ENCODE measurements around the gene PPP3R1. TPM values are rescaled to one million over a fixed set of nuclear protein-coding genes. Genes with fewer than 3 reads are reported as not detected.

The PPP3R1 gene
- total and polyA plus RNA-seq, 10 of the 15 experiments (the other 5 are each of a cell fraction or from before 2014, with no cell fraction given) = 1.5 to 61.0 (median 15.8) TPM

DNA sequence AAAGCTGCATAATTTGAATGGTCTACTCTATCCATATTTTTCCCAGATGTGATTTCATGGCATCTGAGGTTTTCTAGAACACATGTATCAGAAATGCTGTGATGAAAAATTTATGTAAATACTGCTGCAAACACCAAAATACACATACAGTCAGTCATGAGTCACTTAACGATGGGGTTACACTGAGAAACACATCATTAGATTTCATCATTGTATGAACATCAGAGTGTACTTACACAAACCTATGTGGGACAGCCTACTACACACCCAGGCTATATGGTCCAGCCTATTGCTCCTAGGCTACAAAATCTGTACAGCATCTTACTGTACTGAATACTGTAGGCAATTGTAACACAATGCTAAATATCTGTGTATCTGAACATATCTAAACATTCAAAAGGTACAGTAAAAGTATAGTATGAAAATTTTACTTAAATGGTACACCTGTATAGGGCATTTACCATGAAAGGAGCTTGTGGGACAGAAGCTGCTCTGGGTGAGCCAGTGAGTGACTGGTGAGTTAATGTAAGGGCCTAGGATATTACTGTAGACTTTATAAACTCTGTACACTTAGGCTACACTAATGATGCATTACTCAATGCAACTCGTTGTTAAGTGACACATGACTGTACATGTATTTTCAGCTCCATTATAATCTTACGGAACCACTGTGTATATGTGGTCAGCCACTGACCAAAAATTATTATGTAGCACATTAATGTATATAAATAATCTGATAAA is 61.2 kb downstream of the PPP3R1 start:
- H3K4me2 ChIP-seq (ENCODE audit: control insufficient read depth, insufficient read depth) = no peak overlapping the region
- peaks cover 52% of the 10 kb centered on the region for H3K79me2 ChIP-seq (ENCODE audit: control insufficient read depth, insufficient read depth, low read length)
- H2AFZ ChIP-seq (ENCODE audit: control insufficient read depth, low read depth, low read length) = no peak overlapping the region
- H3K27me3 ChIP-seq (replicated peaks in 1 of 2; ENCODE audit: control insufficient read depth in 2 of 2, insufficient read depth in 2 of 2, low read length in 1 of 2) = no peaks in the 10 kb centered on the region
- CTCF ChIA-PET = interaction anchor here (0.8 to 2.7 kb wide), 8 partner anchors 13 to 94 kb away, joined by 3 to 6 read pairs (median 4); no protein-coding TSS in a partner anchor
- no peak overlapping the region for H3K9ac ChIP-seq (ENCODE audit: control insufficient read depth, insufficient read depth, low read length)
- ATAC-seq (peak; percentile 73), FAIRE-seq (no peak), DNase-seq (ENCODE audit: low read depth, low spot score) (no peak)
- WGBS (ENCODE audit: insufficient coverage, insufficient replicate concordance, low lambda C conversion rate, missing lambda C conversion rate) = 57% methylated on average over 3 of the region's 3 CpGs
- no peaks in the 10 kb centered on the region for H3K4me1 ChIP-seq (ENCODE audit: control insufficient read depth, insufficient read depth, low read length)
- BruUV-seq (replicated peaks) = no TSS peak
- POLR2A ChIA-PET = interaction anchor here (1.0 to 1.1 kb wide), 2 partner anchors 20 to 39 kb away, joined by 3 read pairs; no protein-coding TSS in a partner anchor
- H3K36me3 ChIP-seq (ENCODE audit: control insufficient read depth in 2 of 2, insufficient read depth in 2 of 2, low read length in 1 of 2) = peaks cover 0 to 4% of the 10 kb centered on the region in 2 experiments; a peak in 1 of 4 replicates
- TF ChIP-seq ZNF217 (IDR thresholded peaks at IDR 0.05) (no peak), ZNF274 (IDR thresholded peaks at IDR 0.05; ENCODE audit: insufficient read depth, insufficient read length) (no peak)
- TF ChIP-seq, protein P1, sequence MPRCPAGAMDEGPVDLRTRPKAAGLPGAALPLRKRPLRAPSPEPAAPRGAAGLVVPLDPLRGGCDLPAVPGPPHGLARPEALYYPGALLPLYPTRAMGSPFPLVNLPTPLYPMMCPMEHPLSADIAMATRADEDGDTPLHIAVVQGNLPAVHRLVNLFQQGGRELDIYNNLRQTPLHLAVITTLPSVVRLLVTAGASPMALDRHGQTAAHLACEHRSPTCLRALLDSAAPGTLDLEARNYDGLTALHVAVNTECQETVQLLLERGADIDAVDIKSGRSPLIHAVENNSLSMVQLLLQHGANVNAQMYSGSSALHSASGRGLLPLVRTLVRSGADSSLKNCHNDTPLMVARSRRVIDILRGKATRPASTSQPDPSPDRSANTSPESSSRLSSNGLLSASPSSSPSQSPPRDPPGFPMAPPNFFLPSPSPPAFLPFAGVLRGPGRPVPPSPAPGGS (IDR thresholded peaks at IDR 0.05; ENCODE audit: borderline replicate concordance, insufficient read depth, low read depth, low read length, poor library complexity, severe bottlenecking) = no peak
- intact Hi-C loops (cut with micrococcal nuclease; ENCODE audit: unreplicated experiment) = no loop called here
- no peaks in the 10 kb centered on the region for H3K9me3 ChIP-seq (replicated peaks; ENCODE audit: control insufficient read depth, insufficient read depth, low read length)
- RAD21 ChIA-PET (ENCODE audit: unreplicated experiment) = interaction anchor here (1.4 kb wide), 2 partner anchors 16 to 251 kb away, joined by 3 read pairs; no protein-coding TSS in a partner anchor
- H3K4me3 ChIP-seq = no peak overlapping the region
- H3K27ac ChIP-seq (ENCODE audit: control insufficient read depth, insufficient read depth) = no peak overlapping the region
- SMC1A ChIA-PET (ENCODE audit: uncharacterized antibody, unreplicated experiment) = interaction anchor here (1.3 to 2.1 kb wide), 5 partner anchors 8 to 645 kb away, joined by 3 to 6 read pairs (median 4); no protein-coding TSS in a partner anchor
- in situ Hi-C loops (cut with MboI) = loop anchor here (10.0 kb wide), 1 partner anchor 254 kb away; no protein-coding TSS in a partner anchor
- no peaks in the 10 kb centered on the region; the same call in 1 of the 2 replicates for H4K20me1 ChIP-seq (ENCODE audit: control insufficient read depth, insufficient read depth)

Measured in GM12878 (cell line).